Loucy (cell line): Measurements from ENCODE around the gene MAJIN.

ENCODE experiments used
- H2AFZ ChIP-seq: fragments of 200-600 bp; sonication (generic); 2 replicates; pipeline ENCODE4 v1.6.0; 2016; ENCODE audit warnings: antibody characterized with exemption, mild to moderate bottlenecking, low read length, moderate library complexity
- H3F3A ChIP-seq: fragments of 200-600 bp; 2 replicates; pipeline ENCODE4 v1.6.0; 2016; ENCODE audit warnings: antibody characterized with exemption, low read depth, mild to moderate bottlenecking
- H3K27me3 ChIP-seq: fragments of 200-600 bp; sonication (generic); 2 replicates; pipeline ENCODE4 v1.6.1; 2014; ENCODE audit warnings: low read length, mild to moderate bottlenecking; ENCODE audit not compliant: insufficient read depth, poor library complexity, severe bottlenecking
- H3K36me3 ChIP-seq: fragments of 200-600 bp; sonication (generic); 2 replicates; pipeline ENCODE4 v1.6.1; 2016; ENCODE audit warnings: low read length; ENCODE audit not compliant: insufficient read depth
- H3K4me1 ChIP-seq: fragments of 200-600 bp; sonication (generic); 2 replicates; pipeline ENCODE4 v1.5.1; 2014; ENCODE audit warnings: low read length, mild to moderate bottlenecking; ENCODE audit not compliant: insufficient read depth, poor library complexity, severe bottlenecking
- H3K4me2 ChIP-seq: fragments of 200-600 bp; sonication (generic); 2 replicates; pipeline ENCODE4 v1.6.0; 2014; ENCODE audit warnings: antibody characterized with exemption, low read length, low read depth, mild to moderate bottlenecking; ENCODE audit not compliant: poor library complexity, severe bottlenecking
- H3K4me3 ChIP-seq: fragments of 200-600 bp; sonication (generic); 2 replicates; pipeline ENCODE4 v1.5.1; 2014; ENCODE audit warnings: low read length, mild to moderate bottlenecking, mixed read lengths; ENCODE audit not compliant: poor library complexity, severe bottlenecking
- H3K79me2 ChIP-seq: fragments of 200-600 bp; sonication (generic); 2 replicates; pipeline ENCODE4 v1.6.1; 2014; ENCODE audit warnings: low read length; ENCODE audit not compliant: insufficient read depth
- H3K9ac ChIP-seq: fragments of 200-600 bp; sonication (generic); 2 replicates; pipeline ENCODE4 v1.6.0; 2014; ENCODE audit warnings: mild to moderate bottlenecking, low read depth, low read length, moderate library complexity; ENCODE audit not compliant: poor library complexity, severe bottlenecking
- H3K9me2 ChIP-seq: fragments of 200-600 bp; sonication (generic); replicated peaks from 2 replicates; pipeline ENCODE4 v1.6.1; 2016; ENCODE audit warnings: low read depth, low read length, mixed read lengths
- H3K9me3 ChIP-seq: fragments of 200-600 bp; sonication (generic); 2 replicates; pipeline ENCODE4 v1.6.1; 2014; ENCODE audit warnings: mild to moderate bottlenecking, antibody characterized with exemption, low read length, low read depth; ENCODE audit not compliant: insufficient read depth
- H4K20me1 ChIP-seq: fragments of 200-600 bp; sonication (generic); 2 replicates; pipeline ENCODE4 v1.6.0; 2014; ENCODE audit warnings: antibody characterized with exemption, low read length, mild to moderate bottlenecking; ENCODE audit not compliant: insufficient read depth, poor library complexity, severe bottlenecking
- EZH2phosphoT487 ChIP-seq: fragments of 200-600 bp; IDR thresholded peaks from 2 replicates; pipeline ENCODE4 v1.6.1; 2018; ENCODE audit warnings: antibody characterized with exemption, mild to moderate bottlenecking, moderate library complexity, borderline replicate concordance
- TF ChIP-seq, protein P1 (sequence below): fragments of 200-600 bp; sonication (generic); conservative IDR thresholded peaks from 2 replicates; pipeline ENCODE4 v1.5.1; 2014; ENCODE audit warnings: mild to moderate bottlenecking, antibody characterized with exemption, low read length

The MAJIN gene

DNA sequence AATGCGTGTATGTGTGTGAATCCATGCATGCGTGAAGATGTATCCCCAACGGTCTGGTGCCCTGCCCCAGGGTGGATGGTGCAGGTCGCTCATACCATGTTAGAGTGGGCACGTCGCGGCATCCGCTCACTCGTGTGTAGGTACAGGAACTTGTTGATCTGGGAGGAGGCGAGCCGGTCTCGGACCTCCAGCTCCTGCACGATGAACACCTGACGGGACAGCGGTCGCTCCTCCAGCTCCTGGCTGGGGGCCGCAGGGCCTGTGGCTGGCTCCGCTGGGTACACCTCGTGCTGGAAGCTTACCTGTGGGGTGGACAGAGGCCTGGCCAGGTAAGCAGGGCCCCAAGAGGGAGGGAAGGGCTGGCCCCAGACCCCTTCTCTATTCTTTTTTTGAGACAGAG, 73.4 kb downstream of the MAJIN start:
- H3K79me2 ChIP-seq = no peaks in the 10 kb centered on the region
- no peaks in the 10 kb centered on the region; the same call in 1 of the 2 replicates for H3K36me3 ChIP-seq

DNA sequence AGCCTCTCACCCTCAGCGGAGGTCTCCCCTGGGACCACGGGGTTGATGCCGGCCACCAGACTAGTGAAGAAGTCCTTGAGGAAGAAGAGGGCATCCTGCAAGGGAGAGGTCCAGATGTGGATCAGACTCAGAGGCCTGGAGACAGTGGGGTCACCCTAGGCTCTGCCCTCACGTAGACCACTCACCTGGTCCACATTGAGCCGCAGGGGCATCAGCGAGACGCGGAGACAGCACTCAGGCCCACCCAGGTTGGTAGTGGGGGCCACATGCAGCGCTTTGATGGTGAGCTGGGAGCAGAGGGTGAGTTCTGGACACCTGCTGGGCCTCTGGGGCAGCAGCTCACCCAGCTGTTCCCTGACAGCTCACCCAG, 73.8 kb downstream of the MAJIN start:
- Histone ChIP-seq H3K27me3 (no peaks in the 10 kb centered on the region), H3K4me2 (no peak overlapping the region), H4K20me1 (no peaks in the 10 kb centered on the region), H2AFZ (no peak overlapping the region), H3K9me2 (no peaks in the 10 kb centered on the region), H3K79me2 (no peaks in the 10 kb centered on the region), H3F3A (no peaks in the 10 kb centered on the region), H3K4me1 (no peaks in the 10 kb centered on the region), H3K36me3 (no peaks in the 10 kb centered on the region; the same call in 1 of the 2 replicates), H3K9me3 (no peaks in the 10 kb centered on the region), H3K4me3 (no peak overlapping the region), H3K9ac (no peak overlapping the region)
- no peak for TF ChIP-seq EZH2phosphoT487
- TF ChIP-seq, protein P1, sequence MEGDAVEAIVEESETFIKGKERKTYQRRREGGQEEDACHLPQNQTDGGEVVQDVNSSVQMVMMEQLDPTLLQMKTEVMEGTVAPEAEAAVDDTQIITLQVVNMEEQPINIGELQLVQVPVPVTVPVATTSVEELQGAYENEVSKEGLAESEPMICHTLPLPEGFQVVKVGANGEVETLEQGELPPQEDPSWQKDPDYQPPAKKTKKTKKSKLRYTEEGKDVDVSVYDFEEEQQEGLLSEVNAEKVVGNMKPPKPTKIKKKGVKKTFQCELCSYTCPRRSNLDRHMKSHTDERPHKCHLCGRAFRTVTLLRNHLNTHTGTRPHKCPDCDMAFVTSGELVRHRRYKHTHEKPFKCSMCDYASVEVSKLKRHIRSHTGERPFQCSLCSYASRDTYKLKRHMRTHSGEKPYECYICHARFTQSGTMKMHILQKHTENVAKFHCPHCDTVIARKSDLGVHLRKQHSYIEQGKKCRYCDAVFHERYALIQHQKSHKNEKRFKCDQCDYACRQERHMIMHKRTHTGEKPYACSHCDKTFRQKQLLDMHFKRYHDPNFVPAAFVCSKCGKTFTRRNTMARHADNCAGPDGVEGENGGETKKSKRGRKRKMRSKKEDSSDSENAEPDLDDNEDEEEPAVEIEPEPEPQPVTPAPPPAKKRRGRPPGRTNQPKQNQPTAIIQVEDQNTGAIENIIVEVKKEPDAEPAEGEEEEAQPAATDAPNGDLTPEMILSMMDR = no peak

More for the DNA sequence above, 73.4 kb downstream of the MAJIN start:
- no peaks in the 10 kb centered on the region for H3K4me1 ChIP-seq
- no peaks in the 10 kb centered on the region for H3K27me3 ChIP-seq
- H4K20me1 ChIP-seq = no peaks in the 10 kb centered on the region
- H3K4me2 ChIP-seq = no peak overlapping the region
- H2AFZ ChIP-seq = no peak overlapping the region
- TF ChIP-seq EZH2phosphoT487 = no peak
- TF ChIP-seq, protein P1 = no peak
- no peaks in the 10 kb centered on the region for H3F3A ChIP-seq
- no peaks in the 10 kb centered on the region for H3K9me3 ChIP-seq
- H3K4me3 ChIP-seq = no peak overlapping the region
- H3K9ac ChIP-seq = no peak overlapping the region
- H3K9me2 ChIP-seq = no peaks in the 10 kb centered on the region

DNA sequence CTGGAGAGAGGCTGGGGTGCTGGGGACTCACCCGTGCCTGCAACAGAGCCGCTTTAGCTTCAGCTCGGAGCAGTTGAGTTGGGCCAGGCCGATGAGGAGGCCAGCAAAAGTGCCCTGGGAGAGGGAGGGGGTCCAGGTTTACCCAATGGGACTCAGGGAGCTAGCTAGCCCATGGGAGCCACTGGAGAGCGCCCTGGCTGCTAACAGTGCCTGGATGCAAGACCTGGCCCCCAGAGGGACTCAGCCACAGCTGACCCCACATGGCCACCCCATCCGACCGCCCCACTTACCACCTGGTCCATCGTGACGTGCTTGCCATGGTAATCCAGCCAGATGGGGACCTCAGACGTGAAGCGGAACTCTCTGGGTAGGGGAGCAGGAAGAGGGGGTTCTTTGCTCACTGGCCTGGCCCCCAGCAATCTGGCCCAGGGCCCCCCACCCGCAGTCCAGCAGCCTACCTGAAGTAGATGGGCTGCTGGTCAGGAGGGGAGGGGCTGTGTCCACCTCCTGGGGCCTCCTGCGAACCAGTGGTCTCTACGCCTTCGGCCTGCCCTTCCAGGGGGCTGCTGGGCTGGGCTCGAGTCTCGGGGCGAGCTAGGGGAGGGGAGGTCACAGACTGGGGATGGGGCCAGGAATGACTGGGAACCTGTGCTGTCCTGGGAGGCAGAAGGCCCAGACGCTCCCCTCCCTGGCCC, 74.4 kb downstream of the MAJIN start:
- no peak overlapping the region for H3K4me3 ChIP-seq
- no peaks in the 10 kb centered on the region for H3K9me3 ChIP-seq
- no peaks in the 10 kb centered on the region for H3K4me1 ChIP-seq
- TF ChIP-seq, protein P1 = no peak
- TF ChIP-seq EZH2phosphoT487 = no peak
- H2AFZ ChIP-seq = no peak overlapping the region
- no peaks in the 10 kb centered on the region for H3F3A ChIP-seq
- H3K27me3 ChIP-seq = no peaks in the 10 kb centered on the region
- H3K9ac ChIP-seq = no peak overlapping the region
- H3K79me2 ChIP-seq = no peaks in the 10 kb centered on the region
- H3K9me2 ChIP-seq = no peaks in the 10 kb centered on the region
- no peaks in the 10 kb centered on the region for H4K20me1 ChIP-seq
- no peak overlapping the region for H3K4me2 ChIP-seq
- H3K36me3 ChIP-seq = no peaks in the 10 kb centered on the region; the same call in 1 of the 2 replicates
